IPS DF 6.9 (cell line): ENCODE data around the gene CCDC141.
A peak's percentile ranks its signal among the peaks of the same experiment; 100 is the strongest.

Source experiments
- DNase-seq: peaks from one replicate; pipeline ENCODE4 v3.0.0-alpha.2; 2013; ENCODE audit warnings: low read depth, low spot score
- H3K27ac ChIP-seq: one replicate; pipeline ENCODE4 v1.5.1; 2013; ENCODE audit warnings: low read length, control low read depth
- H3K27me3 ChIP-seq: 2 replicates; pipeline ENCODE4 v1.6.1; 2013; ENCODE audit warnings: mild to moderate bottlenecking, low read length; ENCODE audit not compliant: control insufficient read depth, insufficient read depth
- H3K36me3 ChIP-seq: 2 replicates; pipeline ENCODE4 v1.6.1; 2013; ENCODE audit warnings: low read length; ENCODE audit not compliant: control insufficient read depth, insufficient read depth
- H3K4me1 ChIP-seq: 2 replicates; pipeline ENCODE4 v1.6.1; 2013; ENCODE audit warnings: low read length; ENCODE audit not compliant: control insufficient read depth, insufficient read depth
- H3K4me3 ChIP-seq: 2 replicates; pipeline ENCODE4 v1.5.1; 2013; ENCODE audit warnings: mild to moderate bottlenecking, low read length
- H3K9me3 ChIP-seq: 2 replicates; pipeline ENCODE4 v1.6.1; 2013; ENCODE audit warnings: low read length, inconsistent platforms; ENCODE audit not compliant: control insufficient read depth, insufficient read depth
- WGBS: extraction: QIAGEN DNeasy Blood & Tissue Kit; methylation state at CpG from one replicate; pipeline ENCODE4 v1.1.7; 2013; ENCODE audit warnings: mixed read lengths, missing lambda C conversion rate; ENCODE audit not compliant: insufficient read length, insufficient coverage; 5-methylcytosine and 5-hydroxymethylcytosine counted together

CCDC141 gene

DNA sequence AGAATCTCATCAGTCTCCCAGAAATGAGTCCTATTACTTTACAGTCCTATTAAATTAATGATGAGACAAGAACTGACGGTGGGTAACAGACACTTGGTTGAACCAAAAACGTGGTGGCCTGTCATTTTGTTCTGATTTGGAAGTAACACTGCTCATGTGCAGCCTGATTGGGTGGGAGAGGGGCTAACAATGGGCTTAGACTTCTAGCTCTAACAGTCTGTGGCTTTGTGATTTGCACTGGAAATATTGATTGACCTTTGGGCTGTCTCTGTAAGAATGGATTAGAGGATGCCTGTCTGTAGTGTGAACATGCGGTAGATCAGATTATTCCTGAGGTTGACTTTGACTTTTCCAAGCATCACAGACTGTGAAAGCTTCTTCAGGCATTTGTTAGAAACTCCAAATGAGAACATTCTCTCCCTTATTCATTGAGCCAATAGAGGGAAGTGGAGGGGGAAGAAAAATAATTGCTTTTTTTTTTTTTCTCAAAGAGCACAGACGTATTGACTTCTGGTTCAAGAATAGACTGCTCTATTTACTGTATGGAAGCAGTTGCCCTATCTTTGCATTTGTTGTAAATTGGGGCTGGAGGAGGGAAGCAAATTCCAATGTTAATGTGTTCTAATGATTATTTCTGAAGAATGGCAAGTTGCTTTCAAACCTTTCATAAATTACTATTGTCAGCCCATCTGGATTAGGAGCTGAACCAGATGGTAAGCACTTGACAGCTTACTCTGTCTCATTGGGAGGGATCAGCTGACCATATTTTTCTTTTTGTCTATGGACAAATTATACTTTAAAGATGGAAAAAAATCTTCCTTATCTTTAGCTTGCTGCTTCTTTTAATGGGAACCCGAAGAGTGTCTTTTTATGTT, 156.9 kb downstream of the CCDC141 start:
- Histone ChIP-seq H3K36me3 (no peaks in the 10 kb centered on the region), H3K4me1 (no peaks in the 10 kb centered on the region), H3K4me3 (no peak overlapping the region), H3K9me3 (no peaks in the 10 kb centered on the region), H3K27ac (no peak overlapping the region), H3K27me3 (no peaks in the 10 kb centered on the region)
- no peak for DNase-seq
- whole genome bisulfite sequencing: no CpG with 5 or more reads among the region's 5 CpGs

DNA sequence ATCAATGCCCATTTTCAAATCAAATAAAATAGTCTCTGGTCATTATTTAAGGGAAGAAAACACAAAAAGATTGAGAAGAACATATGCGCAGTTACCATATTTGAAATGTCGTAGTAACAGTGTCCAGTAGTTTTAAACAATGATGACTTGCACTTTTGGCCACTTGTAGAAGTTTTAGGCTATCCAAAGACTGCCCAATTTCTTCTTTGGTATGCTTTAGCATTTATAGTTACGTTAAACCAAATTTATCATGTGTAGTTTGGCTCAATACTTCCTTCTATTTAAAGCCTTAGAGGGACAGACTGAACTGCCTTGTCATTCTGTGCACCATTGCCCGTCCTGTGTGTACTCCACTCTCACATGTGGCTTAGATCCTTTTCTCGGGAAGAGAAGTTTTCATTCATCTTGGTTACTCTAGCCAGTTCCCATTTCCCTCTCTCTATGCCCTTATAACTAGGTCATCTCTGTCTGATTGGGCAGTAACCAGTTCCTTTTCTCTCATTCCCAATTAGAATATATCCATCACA, 157.9 kb downstream of the CCDC141 start:
- WGBS: no CpG with 5 or more reads among the region's 5 CpGs

DNA sequence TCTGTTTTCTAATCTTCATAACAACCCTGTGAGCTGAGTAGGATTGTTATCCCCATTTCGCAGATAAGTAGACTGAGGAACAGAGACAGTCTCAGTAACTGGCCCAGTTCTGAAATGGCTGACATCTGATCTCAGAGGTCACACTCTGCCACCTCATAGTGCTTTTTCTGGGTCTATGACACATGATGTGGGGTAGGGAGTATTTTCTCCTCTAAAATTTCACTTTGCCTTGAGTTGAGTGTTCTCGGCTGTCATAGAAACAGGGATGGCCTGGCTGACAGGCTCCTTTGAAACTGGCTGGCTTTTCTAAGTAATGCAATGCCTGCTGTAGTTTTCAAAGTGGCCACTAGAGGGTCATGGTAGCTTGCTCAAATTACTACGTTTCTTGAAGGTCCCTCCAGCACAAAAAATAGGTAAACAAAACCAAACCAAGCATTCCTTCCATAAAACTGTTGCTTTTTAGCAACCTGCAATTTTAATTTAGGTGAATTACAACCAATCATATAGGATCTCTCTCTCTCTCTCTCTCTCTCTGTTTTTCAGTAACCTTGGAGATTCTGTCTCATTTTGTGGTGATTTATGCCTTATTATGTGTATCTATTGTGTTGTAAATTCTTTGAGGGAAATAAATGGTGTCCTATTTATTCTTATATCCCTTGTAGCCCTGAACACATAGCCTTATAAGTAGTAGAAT, 158.5 kb downstream of the CCDC141 start:
- no CpG with 5 or more reads among the region's 3 CpGs for WGBS
- H3K9me3 ChIP-seq: no peaks in the 10 kb centered on the region
- no peaks in the 10 kb centered on the region for H3K4me1 ChIP-seq
- peak; percentile 50 for DNase-seq
- no peaks in the 10 kb centered on the region for H3K36me3 ChIP-seq
- no peak overlapping the region for H3K27ac ChIP-seq
- no peak overlapping the region for H3K4me3 ChIP-seq
- H3K27me3 ChIP-seq: no peaks in the 10 kb centered on the region

More for the DNA sequence above, 157.9 kb downstream of the CCDC141 start:
- Histone ChIP-seq H3K4me1 (no peaks in the 10 kb centered on the region), H3K9me3 (no peaks in the 10 kb centered on the region), H3K4me3 (no peak overlapping the region), H3K27ac (no peak overlapping the region), H3K36me3 (no peaks in the 10 kb centered on the region), H3K27me3 (no peaks in the 10 kb centered on the region)
- no peak for DNase-seq

DNA sequence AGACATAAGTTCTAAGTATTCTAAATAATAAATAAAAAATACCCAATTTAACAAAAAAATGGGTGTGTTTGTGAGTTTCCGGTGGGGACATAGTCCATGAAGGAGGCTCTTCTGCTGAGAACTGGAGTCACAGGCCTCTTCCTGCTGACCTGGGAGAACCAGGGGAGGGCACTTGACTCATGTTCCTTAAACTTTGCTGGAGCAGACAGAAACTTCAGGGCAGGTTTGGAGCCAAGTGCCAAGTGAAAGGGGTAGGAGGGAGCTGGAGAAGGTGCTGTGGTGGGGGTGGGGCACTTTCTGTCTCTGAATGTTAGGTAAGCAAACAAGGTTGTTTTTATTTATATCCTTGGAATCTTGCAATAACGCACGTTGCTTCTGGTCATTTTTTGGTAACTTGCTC, 163.9 kb downstream of the CCDC141 start:
- no peaks in the 10 kb centered on the region for H3K36me3 ChIP-seq
- no peaks in the 10 kb centered on the region for H3K9me3 ChIP-seq
- no CpG with 5 or more reads among the region's 3 CpGs for WGBS
- H3K4me3 ChIP-seq: no peak overlapping the region
- H3K27me3 ChIP-seq: no peaks in the 10 kb centered on the region
- no peak for DNase-seq
- H3K27ac ChIP-seq: no peak overlapping the region
- no peaks in the 10 kb centered on the region for H3K4me1 ChIP-seq

DNA sequence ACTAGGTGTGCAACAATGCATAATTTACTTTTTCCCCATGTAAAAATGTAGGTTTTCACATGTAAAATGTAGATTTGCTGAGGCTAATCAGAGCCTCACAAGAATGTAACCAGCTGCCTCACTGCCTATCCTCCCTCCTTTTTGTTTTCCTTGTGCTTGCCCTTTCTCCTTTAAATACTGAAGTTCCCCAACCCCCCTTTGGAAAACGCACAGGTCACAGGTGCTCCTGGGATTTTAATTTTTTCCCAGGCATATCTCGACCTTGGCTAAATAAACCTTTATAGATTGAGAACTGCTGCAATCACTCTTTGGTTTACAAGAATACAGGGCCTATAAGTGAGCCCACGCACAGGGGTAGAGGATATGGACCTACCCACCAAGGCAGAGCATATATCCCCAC, 165.5 kb downstream of the CCDC141 start:
- Histone ChIP-seq H3K27me3 (no peaks in the 10 kb centered on the region), H3K27ac (no peak overlapping the region), H3K36me3 (no peaks in the 10 kb centered on the region), H3K4me3 (no peak overlapping the region), H3K4me1 (no peaks in the 10 kb centered on the region), H3K9me3 (no peaks in the 10 kb centered on the region)
- WGBS: no CpG with 5 or more reads among the region's 3 CpGs
- no peak for DNase-seq

DNA sequence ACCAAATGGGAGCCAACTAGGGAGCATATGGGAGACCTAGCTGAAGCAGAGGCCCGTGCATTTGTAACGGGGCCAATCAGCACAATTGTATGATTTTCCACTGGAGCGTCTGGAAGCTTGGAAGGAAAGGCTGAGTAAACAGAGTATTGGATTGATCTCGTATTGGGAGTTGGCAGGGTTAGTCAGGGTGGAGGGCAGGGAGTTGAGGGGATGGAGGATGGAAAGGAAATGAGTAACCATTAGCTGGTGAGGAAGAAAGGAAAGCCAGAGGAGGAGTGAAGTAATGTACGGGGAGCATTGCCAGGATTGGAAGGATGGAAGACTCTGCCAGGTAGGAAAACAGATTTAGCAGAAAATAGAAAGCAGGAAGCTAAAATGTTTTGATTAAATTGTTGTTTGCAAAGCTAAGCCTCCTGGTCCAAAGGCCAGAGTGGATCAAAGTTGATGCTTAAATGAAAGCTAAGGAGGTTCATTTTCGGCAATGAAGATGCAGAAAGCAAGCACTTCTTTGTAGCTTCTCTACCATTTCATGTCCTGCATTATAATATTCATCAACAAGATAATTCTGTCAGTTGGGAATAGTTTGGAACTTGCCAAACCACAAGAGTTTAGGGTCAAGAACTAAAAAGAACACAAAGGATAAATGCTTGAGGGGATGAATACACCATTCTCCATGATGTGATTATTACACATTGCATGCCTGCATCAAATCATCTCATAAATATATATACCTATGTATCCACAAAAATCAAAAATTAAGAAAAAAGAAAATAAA, 167.1 kb downstream of the CCDC141 start:
- H3K4me3 ChIP-seq: no peak overlapping the region
- no peak overlapping the region for H3K27ac ChIP-seq
- no peaks in the 10 kb centered on the region for H3K4me1 ChIP-seq
- WGBS: 100% methylated on average over 1 of the region's 6 CpGs
- no peaks in the 10 kb centered on the region for H3K27me3 ChIP-seq
- DNase-seq: no peak
- no peaks in the 10 kb centered on the region for H3K9me3 ChIP-seq
- no peaks in the 10 kb centered on the region for H3K36me3 ChIP-seq

DNA sequence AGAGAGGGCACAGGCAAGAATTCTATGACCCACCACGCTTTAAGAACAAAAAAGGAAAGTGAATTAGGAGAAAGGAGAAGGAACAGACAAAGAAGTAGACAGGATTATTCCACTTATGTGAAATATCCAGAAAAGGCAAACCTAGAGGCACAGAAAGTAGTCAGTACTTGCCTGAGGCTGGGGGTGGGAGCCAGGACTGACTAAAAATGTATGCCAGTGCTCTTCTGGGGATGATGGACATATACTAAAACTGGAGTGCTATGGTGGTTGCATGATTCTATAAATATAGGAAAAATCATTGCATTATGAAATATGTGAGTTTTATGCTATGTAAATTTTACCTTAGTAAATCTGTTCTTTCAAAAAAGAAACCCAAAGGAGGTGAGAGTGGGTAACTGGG, 168.9 kb downstream of the CCDC141 start:
- H3K9me3 ChIP-seq: no peaks in the 10 kb centered on the region
- WGBS: no CpG with 5 or more reads among the region's 1 CpG

DNA sequence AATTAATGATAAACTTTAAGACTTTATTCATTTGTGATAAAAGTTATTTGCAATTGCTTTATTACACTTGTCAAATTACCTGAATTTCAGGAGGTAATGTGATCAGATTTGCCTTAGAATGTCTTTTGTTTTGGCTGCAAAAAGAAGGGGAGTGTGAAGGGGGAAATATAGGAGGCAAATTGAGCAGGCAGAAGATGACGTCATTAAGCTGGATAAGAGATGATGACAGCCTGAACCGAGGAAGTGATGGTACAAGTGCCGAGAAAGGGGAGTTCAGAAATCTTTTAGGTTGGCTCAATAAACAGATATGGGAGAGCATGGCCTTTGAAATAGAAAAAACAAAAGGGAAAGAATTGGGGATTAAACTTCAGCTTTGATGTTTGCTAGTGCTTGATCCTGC, 169.7 kb downstream of the CCDC141 start:
- WGBS: no CpG with 5 or more reads among the region's 3 CpGs
- Histone ChIP-seq H3K27me3 (no peaks in the 10 kb centered on the region), H3K4me1 (no peaks in the 10 kb centered on the region), H3K36me3 (no peaks in the 10 kb centered on the region), H3K27ac (no peak overlapping the region), H3K9me3 (no peaks in the 10 kb centered on the region), H3K4me3 (no peak overlapping the region)
- DNase-seq: no peak

More for the DNA sequence above, 168.9 kb downstream of the CCDC141 start:
- DNase-seq: no peak
- Histone ChIP-seq H3K4me1 (no peaks in the 10 kb centered on the region), H3K27ac (no peak overlapping the region), H3K4me3 (no peak overlapping the region), H3K27me3 (no peaks in the 10 kb centered on the region), H3K36me3 (no peaks in the 10 kb centered on the region)

DNA sequence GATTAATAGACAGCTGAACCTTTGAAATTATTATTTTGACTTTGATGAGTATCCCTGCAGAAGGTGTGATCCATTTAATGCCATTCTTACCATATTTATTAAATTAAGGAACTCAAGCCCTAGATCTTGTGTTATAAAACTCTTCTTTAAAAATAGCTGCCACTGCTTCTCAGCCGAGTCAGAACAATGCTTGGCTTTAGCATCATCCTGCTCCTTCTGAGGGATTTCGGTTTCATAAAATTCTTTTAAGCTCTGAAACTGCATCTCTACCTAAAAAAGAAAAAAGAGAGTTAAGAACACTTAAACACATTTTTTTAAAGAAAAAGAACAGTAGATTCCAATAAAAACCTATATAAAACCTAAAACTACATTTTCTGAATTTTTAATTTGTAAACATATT, 172.1 kb downstream of the CCDC141 start:
- Histone ChIP-seq H3K4me1 (no peaks in the 10 kb centered on the region), H3K36me3 (no peaks in the 10 kb centered on the region), H3K27me3 (no peaks in the 10 kb centered on the region), H3K9me3 (no peaks in the 10 kb centered on the region), H3K4me3 (no peak overlapping the region), H3K27ac (no peak overlapping the region)
- no CpG with 5 or more reads among the region's 2 CpGs for WGBS
- DNase-seq: no peak

DNA sequence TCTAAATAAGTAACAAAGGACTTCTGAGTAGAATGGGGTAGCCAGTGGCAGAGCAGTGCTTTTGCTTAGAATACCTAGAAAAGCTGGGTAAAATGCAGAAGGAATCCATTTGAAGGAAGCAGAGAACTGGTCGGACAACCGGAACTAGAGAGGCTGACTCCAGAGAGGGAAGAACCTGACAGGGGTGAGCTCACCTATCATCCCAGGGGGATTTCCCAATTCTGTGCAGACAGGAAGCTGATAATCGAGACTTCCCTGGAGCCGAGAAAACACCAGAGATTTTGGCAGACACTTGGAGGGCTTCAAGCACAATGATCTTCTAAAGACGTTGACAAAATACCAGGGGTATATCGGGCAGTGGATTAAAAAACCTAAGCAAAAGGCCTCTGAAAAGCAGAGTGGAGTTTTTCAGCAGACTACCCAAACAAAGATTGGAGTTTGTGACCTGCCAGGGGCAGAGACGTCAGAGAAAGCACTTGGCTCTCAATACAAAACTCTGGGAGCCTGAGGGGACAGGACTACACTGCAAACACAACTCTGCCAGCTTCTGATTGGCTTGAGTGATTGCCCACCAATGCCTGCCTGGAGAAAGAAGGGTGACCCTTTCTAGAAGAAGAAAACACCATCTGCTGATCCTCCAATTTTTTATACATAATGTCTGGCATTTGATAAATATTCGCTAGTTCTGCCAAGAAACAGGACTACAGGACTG, 175.3 kb downstream of the CCDC141 start:
- WGBS: no CpG with 5 or more reads among the region's 8 CpGs
- Histone ChIP-seq H3K4me1 (no peaks in the 10 kb centered on the region), H3K27me3 (no peaks in the 10 kb centered on the region), H3K36me3 (no peaks in the 10 kb centered on the region), H3K4me3 (no peak overlapping the region), H3K27ac (no peak overlapping the region), H3K9me3 (no peaks in the 10 kb centered on the region)
- no peak for DNase-seq
